Measurements from ENCODE around the gene RPL10.

RPL10 gene

DNA sequence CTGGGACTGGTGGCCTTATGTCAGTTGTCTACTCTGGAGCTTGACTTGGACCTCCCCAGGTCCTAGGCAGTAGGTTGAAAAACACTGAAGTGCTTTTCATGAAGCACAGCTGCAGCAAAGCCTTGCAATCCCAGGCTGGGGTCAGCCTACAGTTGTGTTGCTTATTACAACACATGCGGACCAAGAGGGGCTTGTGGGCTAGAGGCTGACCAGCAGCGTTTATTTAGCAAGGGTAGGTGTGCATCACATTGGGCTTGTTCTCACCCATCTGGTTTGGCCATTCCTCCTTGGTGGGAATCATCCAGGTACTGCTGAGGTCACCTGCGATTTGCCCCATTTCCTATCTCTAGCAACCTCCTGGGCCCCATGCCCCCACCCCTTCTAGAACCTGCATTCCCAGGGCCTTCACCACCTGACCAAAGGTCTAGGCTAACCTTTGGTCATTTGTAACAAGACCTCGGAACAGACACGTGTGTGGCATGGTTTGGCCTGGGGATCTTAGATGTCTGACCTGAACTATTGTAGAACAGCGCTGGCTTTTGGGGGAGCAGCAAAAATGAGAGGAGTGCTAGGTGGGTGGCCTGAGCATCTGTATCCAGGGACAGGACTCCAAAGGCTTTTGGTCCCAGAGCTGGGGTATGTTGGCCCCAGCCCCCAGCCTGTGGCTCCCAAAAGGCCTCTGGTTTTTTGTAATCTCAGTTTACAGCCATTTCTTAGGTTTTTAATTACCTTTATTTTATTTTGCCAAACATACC is 3.0 kb downstream of the RPL10 start:
- no peak for DNase-seq (ENCODE audit: low read depth)

DNA sequence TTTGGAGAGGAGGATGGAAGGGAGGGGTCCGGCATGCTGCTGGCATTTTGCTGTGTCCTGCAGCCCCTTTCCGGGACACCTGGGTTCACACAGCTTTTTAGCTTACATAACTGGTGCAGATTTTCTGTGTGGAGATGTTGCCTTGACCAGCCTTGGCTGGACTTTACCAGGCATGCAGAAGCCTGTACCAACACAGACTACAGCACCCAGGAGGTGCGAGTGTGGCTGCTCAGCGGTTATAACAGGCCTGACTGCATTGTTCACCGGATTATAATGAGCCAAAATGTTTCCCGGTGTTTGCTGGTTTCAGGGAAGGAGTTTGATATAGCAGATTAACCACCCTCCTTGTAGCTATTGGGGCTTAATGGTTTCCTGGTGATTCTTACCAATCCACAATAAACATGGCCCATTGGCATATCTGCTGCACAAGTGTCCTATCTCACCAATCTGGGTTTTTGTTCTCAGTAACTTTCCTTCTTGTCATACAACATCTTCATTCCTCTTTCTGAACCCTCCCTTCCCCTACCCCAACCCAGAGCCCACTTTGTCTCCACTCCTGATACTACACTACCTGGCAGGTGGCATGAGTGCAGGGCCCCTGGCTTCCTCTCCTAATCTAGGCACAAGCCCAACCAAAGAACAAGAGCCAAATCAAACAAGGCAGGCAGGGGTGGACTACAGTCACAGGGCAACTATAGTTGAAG is 3.9 kb downstream of the RPL10 start:
- no peak for DNase-seq (ENCODE audit: low read depth)

DNA sequence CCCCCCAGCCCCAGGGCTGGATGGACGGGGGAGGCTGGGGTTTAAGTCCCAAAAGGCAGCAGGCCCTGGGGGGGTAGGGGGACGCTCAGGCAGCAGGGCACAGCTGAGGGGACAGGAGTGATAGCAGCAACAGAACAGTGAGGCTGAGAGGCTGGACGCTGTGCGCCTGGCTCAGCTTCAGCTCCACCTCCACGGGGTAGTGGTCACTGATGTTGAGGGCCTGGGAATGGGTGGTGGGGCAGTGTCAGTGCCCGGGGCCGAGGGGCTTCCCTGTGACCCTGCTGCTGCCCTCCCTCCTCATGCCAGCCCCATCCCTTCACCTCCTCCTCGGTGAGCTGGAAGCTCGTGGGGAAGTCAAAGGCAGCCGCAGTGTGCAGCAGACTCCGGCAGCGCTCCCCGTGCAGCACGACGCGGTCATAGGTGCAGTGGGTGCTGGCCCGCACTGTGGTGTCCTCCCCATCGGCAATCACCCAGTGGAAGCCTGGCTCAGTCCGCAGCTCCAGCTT is 4.5 kb downstream of the RPL10 start:
- no peak for DNase-seq (ENCODE audit: low read depth)

DNA sequence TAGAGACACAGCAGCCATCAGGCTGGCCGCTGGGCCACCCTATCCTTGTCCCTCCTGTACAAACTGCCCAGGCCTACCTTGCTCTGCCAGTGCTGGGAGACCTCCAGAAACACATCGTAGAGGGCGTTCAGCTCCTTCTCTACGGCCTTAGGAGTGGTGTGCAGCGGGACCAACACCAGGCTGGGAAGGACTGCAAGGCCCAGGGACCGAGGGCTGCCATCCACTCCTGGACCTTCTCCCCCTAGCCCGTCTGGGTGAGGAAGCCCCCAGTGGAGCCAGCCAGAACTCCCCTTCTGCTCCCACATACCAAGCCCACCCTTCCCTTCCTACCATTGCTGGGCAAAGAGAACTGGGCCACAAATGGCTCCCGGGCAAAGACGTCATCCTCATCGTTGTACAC is 5.0 kb downstream of the RPL10 start:
- DNase-seq (ENCODE audit: low read depth), result no peak

DNA sequence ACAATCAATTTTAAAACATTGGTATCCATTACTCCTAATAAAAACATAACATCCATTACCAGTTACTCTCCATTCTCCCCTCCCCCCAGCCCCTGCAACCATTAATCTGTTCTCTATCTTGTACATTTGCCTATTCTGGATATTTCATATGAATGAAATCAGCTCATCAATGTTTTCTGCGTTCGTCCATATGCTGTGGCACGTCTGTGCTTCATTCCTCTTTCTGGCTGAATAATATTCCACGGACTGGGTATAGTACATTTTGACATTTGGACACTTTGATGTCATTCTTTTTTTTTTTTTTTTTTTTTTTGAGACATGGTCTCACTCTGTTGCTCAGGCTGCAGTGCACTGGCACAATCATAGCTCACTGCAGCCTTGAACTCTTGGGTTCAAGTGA is 5.7 kb downstream of the RPL10 start:
- DNase-seq (ENCODE audit: low read depth), result no peak

DNA sequence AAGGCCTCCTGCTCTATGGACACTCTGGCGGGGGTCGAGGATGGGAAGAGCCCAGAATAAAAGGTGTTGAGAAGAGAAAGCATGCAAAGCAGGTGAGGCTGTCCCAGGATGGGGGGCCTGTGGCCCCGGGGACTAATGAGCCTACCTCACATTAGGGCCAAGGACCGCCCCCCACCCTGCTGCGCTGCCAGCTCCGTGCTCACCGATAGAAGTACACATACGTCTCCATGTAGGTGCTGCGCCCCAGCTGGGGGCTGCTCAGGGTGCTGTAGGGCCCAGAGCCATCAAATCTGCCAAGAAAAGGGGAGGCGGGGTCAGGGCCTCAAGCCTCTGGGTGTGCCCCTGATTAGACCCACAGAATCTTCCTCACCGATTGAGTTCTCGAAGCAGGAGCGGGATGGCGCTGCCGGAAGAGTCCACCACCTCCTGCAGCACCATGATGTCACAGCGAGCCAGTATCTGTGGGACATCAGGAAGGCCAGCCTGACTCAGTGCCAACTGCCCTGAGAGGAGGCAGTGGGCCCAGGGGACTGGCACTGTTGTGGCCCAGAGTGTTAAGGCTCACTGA is 6.5 kb downstream of the RPL10 start:
- no peak for DNase-seq (ENCODE audit: low read depth)

DNA sequence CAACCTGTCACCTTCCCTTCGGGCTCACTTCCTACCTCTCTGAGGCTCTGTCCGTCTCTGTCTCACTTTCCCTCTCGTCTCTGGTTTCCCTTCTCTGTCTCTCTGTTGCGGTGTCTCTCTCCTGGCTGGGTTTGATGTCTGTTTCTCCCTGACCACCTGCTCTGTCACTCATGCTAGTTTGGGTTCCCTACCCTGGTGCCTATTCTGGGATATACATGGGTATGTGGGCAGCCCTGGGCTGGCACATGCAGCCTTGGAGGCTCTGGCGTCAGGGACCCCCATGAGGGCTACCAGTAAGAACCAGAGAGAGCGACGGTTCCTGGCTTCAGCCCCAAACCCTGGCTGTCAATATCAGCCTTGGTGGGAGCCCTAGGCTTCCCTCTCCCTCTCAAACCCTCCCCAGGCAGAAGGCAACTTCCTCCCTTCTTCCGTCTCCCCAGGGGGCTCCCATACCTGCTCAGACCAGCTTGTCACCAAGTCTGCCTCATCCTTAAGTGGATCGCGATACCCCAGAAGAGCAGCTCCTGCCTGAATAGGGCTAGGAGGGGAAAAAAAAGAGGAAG is 10.6 kb downstream of the RPL10 start:
- no peak for DNase-seq (ENCODE audit: low read depth)

DNA sequence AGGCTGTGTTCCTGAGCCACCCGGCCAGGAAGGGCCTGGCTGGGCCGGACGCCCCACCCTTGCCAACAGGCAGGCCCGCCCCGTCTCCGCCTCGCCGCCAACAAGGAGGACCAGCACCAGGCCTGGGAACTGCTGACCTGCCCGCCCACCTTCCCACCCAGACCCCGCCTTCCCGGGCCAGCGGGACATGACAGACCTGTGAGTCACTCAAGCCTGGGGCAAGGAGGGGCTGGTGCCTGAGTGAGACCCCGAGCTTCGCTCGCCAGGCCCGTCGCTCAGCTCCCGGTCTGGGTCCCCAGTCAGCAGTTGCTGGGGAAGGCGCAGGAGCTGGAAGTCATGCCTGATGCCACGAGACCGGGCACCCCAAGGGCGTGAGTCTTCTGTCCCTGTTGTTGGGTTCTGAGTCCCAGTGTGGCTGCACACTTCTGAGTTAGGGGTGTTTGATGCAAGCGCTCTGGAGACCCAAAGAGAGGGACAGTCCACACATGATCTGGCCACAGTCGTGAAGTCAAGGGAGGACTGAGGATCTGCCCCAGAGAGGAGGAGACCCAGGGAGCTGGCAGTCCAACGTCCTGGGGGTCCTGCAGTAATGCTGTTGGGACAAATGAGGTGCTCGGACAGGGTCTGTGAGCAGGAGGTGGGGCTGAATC is 11.2 kb downstream of the RPL10 start, which contains the start of gene DNASE1L1:
DNASE1L1 (minus strand) TSS at position 33 of the 650 bp plus-strand sequence. CDS start 3,686 bp downstream, outside the sequence.
- DNase-seq (ENCODE audit: low read depth), result no peak

DNA sequence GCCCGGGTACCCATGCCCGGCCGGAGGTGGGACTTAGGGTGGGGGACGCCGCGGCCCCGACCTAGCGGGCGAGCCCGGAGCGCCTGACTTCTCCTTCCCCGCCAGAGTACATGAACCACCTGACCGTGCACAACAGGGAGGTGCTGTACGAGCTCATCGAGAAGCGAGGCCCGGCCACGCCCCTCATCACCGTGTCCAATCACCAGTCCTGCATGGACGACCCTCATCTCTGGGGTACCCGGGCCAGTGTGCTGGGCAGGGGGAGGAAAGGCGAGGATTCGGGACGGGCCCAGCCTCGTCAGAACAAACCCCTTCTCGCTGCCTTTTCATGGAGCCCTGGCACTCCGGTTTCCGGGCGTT is 13.8 kb downstream of the RPL10 start:
- no peak for DNase-seq (ENCODE audit: low read depth)

DNA sequence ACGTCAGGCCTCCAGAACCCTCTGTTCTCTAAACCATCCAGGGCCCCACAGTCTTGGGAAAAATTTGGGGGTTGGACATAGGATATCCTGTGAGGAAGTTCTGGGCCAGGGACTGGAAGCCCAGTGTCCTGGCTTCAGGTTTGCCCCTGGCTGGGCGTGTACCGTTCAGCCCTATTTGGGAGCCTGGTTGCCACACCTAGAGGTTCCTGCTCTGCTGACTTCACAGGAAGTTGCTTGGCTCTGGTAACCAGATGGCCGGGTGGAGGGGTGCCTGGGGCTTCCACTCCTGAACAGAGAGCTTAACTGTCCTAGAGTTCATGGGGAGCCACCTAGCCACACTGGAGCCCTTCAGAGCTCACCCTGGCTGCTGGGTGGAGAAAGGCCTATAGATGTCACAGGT is 14.3 kb downstream of the RPL10 start:
- DNase-seq (ENCODE audit: low read depth), result no peak

DNA sequence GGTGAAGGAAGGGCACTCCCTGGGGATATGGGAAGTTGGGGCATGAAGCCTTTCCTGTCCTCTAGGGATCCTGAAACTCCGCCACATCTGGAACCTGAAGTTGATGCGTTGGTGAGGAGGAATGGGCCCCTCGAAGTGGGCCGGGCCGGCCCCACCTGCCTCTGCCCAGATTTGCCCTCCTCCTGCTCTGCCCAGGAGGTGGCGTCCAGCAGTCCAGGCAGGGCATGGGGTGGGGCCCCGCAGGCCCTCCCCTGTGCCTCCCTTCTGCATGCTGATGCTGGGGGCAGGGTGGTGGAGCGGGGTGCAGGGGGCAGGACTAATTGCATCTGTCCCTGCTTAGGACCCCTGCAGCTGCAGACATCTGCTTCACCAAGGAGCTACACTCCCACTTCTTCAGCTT is 15.0 kb downstream of the RPL10 start:
- DNase-seq (ENCODE audit: low read depth), result no peak

DNA sequence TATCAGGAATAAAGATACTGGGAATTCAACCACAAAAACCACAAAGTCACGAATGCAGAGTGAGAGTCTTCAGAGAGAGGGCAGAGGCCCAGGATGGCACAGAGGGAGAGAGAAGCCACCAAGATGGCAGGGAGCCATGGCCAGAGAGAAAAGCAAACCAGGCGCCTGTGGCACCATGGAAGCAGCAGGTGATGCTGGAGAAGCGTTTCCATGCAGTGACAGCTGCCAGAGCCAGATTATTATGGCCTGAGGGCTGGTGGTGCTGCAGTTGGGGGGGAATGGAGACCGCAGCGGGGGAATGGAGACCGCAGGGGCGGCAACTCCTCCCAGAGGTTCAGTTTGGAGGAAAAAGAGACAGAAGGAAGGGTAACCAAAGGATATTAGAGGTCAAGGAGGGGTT is 19.0 kb downstream of the RPL10 start:
- DNase-seq (ENCODE audit: low read depth), result no peak

DNA sequence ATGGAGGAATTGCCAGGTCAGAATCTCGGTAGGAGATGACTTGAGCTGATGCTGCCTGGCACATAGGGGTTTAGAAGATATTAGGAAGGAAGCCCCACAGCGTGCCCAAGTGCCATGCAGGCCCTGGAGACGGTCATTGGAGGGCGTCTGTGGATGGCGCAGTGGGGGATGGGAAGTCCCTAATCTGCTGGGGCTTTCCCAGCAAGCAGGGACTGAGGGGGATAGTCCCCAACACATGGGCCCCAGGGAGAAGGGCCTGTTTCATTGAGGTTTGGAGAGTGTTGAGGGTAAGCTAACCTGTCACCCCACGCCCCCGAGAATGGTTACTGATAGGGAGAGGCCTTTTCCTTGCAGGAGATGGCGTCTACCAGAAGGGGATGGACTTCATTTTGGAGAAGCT is 21.0 kb downstream of the RPL10 start:
- DNase-seq (ENCODE audit: low read depth), result no peak

DNA sequence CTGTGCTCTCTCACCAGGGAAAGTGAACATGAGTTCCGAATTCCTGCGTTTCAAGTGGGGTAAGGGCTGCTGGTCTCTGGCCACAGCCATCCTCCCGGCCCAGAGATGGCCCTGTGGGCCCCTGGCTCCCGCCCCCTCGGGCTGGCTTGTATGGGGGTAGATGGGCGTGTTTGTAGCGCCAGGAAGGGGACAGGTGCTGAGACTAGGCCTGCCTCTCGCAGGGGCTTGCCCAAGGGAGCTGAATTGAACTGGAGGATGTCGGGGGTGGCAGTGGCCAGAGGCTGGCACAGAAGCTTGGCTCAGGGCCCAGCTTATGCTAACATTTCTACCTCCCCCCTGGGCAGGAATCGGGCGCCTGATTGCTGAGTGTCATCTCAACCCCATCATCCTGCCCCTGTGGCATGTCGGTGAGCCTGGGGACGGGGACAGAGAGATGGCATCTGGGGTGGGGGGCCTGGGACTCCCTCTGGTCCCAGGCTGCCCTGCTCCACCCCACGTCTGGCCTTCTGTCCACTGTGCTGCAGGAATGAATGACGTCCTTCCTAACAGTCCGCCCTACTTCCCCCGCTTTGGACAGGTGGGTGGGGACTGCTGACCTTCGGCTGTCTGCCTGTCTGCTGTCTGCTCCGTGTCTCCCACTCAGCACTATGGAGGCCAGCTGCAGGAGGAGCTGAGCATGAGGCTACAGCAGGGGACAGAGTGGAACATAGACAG is 21.7 kb downstream of the RPL10 start:
- DNase-seq (ENCODE audit: low read depth), result no peak

DNA sequence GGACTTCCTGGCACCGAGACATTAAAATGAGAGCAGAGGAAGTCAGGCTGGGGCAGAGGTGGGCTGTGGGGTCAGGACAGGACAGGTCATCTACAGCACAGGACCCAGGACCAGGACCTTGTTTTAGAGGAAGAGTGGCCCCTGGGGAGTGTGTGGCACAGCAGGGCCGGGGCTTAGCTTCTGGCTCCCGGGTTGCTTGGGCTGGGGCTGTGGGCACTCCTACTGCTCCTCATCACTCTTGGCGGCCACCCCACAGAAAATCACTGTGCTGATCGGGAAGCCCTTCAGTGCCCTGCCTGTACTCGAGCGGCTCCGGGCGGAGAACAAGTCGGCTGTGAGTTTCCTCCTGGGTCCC is 22.2 kb downstream of the RPL10 start:
- DNase-seq (ENCODE audit: low read depth), result no peak

DNA sequence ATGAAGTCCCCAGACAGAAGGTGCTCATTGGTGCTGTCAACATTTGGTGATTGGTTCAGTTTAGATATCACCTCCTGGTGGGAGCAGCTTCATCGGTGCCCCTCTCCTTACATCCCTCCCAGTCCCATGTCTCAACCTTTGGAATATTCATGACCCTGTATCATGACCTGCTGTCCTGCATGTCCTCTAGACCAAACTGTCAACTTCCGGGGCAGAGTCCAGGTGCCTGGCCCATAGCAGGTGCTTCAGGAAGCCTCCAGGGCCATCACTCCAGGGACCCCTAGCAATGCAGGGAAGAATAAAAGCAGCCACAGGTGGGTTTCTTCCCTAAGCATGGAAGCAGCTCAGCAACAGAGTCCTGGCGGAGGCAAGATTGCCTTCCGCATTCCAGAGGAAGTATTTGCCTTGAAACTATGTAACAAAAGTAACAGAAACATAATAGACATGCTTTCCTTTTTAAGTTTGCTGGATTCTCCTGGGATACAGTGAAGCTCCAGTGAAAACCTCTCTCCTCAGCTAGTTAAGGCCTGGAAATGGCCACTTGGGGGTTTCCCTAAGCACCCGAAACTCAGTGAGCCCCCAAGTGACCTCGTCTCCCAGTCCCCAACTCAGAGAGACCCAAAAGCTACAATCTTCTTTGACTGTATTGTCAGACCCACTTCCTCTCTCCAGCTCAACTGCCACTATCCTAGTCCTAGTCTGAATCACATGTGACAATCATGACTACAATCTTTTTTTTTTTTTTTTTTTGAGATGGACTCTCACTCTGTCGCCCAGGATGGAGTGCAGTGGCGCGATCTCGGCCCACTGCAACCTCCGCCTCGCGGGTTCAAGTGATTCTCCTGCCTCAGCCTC is 29.0 kb downstream of the RPL10 start:
- DNase-seq (ENCODE audit: low read depth), result no peak

DNA sequence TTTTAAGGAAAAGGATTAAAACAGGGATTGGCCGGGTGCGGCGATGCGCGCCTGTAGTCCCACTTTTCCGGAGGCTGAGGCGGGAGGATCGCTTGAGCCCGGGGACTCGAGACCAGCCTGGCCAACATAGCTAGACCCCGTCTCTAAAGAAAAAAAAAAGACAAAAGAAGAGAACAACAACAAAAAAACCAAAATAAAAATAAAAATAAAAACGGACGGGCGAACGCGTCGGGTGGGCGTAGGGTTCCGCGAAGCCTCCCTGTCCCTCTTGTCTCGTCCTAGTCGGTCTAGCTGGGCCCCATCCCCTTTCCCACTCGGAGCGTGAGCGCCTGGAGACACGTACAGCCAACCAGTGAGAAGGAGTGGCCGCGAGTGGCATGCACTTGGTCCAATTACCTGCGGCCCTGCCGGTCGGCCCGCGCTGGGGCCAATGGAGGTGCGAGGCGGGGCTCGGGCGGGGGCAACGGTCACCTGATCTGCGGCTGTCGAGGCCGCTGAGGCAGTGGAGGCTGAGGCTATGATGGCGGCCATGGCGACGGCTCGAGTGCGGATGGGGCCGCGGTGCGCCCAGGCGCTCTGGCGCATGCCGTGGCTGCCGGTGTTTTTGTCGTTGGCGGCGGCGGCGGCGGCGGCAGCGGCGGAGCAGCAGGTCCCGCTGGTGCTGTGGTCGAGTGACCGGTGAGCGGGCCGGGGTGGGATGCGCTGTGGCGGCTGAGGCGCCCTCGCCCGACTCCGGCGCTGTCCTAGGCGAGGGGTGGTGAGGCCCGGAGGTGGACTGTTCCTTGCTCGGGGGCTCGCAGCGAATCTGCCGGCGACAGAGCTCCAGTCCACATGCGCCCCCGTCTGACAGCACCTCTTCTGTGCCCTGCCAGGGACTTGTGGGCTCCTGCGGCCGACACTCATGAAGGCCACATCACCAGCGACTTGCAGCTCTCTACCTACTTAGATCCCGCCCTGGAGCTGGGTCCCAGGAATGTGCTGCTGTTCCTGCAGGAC is 30.3 kb downstream of the RPL10 start, which contains the start of gene ATP6AP1:
ATP6AP1 (plus strand) TSS at position 502 of the 996 bp plus-strand sequence; CDS start at position 518, 16 bp downstream.
- DNase-seq (ENCODE audit: low read depth), result peak; percentile 64

DNA sequence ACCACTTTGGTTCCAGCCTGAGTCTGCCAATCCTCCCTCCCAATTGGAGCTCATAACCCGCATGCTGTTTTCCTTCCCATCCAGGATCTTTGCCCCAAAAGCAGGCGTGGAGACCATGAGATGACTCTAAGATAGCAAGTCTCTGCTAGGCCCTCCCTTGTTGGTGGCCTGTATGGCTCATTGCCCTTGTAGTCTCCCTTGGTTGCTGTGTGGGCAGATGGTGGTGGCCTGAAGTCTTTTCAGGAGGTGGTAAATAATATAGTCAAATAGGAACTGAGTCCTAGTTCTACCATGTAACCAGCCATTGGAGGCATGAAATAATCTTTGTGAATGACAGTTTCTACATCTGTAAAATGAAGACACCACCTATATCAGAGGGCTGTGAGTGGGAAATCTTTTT is 31.5 kb downstream of the RPL10 start:
- no peak for DNase-seq (ENCODE audit: low read depth)

DNA sequence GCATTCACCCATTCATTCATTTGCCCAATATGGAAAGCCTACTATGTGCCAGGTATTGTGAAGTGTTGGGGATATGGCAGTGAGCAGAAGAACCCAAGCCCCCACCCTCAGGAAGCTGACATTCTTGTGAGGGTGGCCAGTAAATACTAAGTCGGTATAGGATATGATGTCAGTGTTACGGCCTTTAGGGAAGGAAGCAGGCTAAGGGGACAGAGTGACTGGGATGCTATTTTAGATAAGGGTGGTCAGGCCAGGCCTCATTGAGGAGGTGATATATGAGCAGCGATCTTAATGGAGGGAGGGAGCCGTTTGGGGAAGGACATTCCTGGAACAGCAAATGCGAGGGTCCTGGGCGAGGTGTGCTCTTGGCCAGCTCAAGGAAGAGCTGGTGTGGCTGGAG is 32.3 kb downstream of the RPL10 start:
- DNase-seq (ENCODE audit: low read depth), result no peak

Data from GM04503 (cell line).